Astrocyte of the spinal cord (primary cell): Measurements from ENCODE around the gene UBQLN2.

ENCODE experiments used
- DNase-seq: peaks from one replicate; pipeline ENCODE4 v3.0.0; 2011; ENCODE audit warnings: low read depth, low spot score
- H3K4me3 ChIP-seq: 2 replicates; pipeline ENCODE4 v1.5.1; 2011; ENCODE audit warnings: low read depth, mild to moderate bottlenecking, low read length, moderate library complexity
- CTCF ChIP-seq: IDR thresholded peaks from 2 replicates; pipeline ENCODE4 v1.5.1; 2012; ENCODE audit warnings: low read depth, mild to moderate bottlenecking, low read length, inconsistent platforms
- in situ Hi-C: cut with HindIII; loops from 2 replicates; pipeline ENCODE4 v1.10.0; 2017; ENCODE audit warnings: low sequenced_read_pairs

The UBQLN2 gene

GRCh38 chrX:56564164-56564885 is 898 bp downstream of the UBQLN2 start:
- in situ Hi-C loops: no loop called here
- peak; percentile 39 for DNase-seq

GRCh38 chrX:56564921-56565840 is 1.8 kb downstream of the UBQLN2 start:
- peak overlapping the region; percentile 51 for H3K4me3 ChIP-seq
- DNase-seq: no peak
- TF ChIP-seq CTCF: no peak
- in situ Hi-C loops: no loop called here

More at GRCh38 chrX:56564164-56564885, 898 bp downstream of the UBQLN2 start:
- peak overlapping the region; percentile 51 for H3K4me3 ChIP-seq
- TF ChIP-seq CTCF: no peak

GRCh38 chrX:56569378-56570057 is 6.1 kb downstream of the UBQLN2 start:
- in situ Hi-C loops: no loop called here
- no peak for TF ChIP-seq CTCF
- DNase-seq: no peak
- no peak overlapping the region for H3K4me3 ChIP-seq

GRCh38 chrX:56572975-56573374 is 9.5 kb downstream of the UBQLN2 start:
- DNase-seq: no peak
- no peak overlapping the region for H3K4me3 ChIP-seq
- in situ Hi-C loops: no loop called here
- no peak for TF ChIP-seq CTCF

- in situ Hi-C loops: no loop called here
- DNase-seq: no peak
- no peak overlapping the region for H3K4me3 ChIP-seq
- no peak for TF ChIP-seq CTCF
Measured at GRCh38 chrX:56574861-56575260, 11.4 kb downstream of the UBQLN2 start.

- in situ Hi-C loops: no loop called here
- no peak overlapping the region for H3K4me3 ChIP-seq
Measured at GRCh38 chrX:56576721-56577120, 13.3 kb downstream of the UBQLN2 start.

More at GRCh38 chrX:56576721-56577120, 13.3 kb downstream of the UBQLN2 start:
- TF ChIP-seq CTCF: no peak
- no peak for DNase-seq
